ENCODE results near the gene ABLIM1.

Gene ABLIM1

DNA sequence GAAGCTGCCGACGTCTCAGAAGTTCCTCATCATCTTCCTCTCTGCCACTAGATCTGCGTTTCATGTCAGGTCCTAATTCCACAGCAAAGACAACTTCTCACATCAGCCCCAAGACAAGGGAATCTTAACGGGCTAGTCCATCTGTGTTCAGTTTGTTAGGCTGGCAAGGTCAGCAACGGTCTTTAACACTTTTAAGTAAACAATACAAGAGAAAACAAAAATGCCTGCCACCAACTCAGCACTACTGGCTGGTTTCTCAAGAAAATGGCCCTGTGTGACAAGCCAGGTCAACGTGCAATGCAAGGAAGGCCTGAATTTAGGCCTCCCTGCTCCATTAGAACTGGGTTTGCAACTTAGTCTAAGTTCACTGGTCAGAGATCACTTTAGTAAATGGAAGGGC is 212.7 kb downstream of the ABLIM1 start:
- TF ChIP-seq, protein P1, sequence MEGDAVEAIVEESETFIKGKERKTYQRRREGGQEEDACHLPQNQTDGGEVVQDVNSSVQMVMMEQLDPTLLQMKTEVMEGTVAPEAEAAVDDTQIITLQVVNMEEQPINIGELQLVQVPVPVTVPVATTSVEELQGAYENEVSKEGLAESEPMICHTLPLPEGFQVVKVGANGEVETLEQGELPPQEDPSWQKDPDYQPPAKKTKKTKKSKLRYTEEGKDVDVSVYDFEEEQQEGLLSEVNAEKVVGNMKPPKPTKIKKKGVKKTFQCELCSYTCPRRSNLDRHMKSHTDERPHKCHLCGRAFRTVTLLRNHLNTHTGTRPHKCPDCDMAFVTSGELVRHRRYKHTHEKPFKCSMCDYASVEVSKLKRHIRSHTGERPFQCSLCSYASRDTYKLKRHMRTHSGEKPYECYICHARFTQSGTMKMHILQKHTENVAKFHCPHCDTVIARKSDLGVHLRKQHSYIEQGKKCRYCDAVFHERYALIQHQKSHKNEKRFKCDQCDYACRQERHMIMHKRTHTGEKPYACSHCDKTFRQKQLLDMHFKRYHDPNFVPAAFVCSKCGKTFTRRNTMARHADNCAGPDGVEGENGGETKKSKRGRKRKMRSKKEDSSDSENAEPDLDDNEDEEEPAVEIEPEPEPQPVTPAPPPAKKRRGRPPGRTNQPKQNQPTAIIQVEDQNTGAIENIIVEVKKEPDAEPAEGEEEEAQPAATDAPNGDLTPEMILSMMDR (IDR thresholded peaks at IDR 0.05; ENCODE audit: borderline replicate concordance, insufficient read depth, low read depth, low read length) = no peak
- H3K4me3 ChIP-seq (ENCODE audit: low read depth, low read length) = no peak overlapping the region

DNA sequence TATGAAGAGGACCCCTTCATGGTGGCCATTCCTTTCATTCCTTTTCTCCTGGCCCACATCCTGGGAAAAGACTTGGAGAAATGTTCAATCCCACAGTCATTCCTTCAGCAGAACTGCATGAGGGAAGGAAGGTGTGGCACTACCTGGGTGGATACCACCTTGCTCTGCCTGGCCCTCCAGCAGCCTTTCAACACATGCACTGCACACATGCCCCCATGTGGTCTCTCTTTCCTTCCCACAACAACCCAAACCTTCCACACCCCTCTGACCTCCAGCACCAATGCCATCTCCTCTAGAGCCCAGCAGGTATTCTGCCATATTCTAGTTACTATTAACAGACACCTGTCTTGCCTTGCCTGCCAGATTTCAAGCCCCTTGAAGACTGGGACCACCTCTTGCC is 213.3 kb downstream of the ABLIM1 start:
- no peak overlapping the region for H3K4me3 ChIP-seq (ENCODE audit: low read depth, low read length)
- TF ChIP-seq, protein P1 (IDR thresholded peaks at IDR 0.05; ENCODE audit: borderline replicate concordance, insufficient read depth, low read depth, low read length) = no peak

DNA sequence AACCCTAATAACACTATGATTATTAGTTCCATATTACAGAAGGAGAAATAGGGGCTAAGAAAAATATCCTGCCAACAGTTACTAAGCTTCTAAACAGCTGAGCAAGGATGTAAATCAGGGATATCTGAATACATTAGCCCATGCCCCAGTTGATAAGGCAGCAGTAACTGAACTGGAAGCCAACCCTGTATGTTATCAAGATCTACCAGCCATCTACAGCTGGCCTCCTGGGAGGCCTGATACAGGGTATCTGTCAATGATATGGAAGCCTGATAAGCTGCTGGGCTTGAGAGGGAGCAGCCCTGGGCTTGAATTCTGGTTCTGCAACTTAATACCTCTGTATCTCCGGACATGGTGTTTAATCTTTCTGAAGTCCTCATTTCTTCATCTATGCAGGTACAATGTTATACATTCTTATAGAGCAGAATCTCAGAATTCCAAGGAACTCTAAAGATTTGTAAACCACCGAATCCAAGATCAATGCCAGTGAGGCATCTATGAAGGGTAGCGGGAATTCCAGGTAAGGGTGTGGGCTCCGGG is 215.9 kb downstream of the ABLIM1 start:
- no peak overlapping the region for H3K4me3 ChIP-seq (ENCODE audit: low read depth, low read length)
- TF ChIP-seq, protein P1 (IDR thresholded peaks at IDR 0.05; ENCODE audit: borderline replicate concordance, insufficient read depth, low read depth, low read length) = no peak

DNA sequence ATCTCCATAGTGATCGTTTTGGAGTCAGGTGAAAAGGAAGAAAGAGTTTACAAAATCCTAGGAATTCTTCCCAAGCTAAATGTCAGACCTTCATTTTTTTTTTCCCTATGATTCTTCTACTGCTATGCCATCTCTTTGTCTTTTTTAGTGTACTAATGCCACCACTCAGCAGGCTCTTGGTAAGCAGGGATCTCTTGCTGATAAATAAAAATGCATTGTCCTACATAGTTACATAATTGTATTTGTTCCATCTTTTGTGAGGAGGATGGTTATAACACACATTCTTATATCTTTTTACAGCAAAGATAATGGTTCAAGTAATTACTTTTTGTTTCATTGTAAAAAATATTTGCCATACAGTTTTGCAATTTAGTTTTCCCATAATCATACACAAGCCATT is 217.0 kb downstream of the ABLIM1 start:
- TF ChIP-seq, protein P1 (IDR thresholded peaks at IDR 0.05; ENCODE audit: borderline replicate concordance, insufficient read depth, low read depth, low read length) = no peak
- no peak overlapping the region for H3K4me3 ChIP-seq (ENCODE audit: low read depth, low read length)

DNA sequence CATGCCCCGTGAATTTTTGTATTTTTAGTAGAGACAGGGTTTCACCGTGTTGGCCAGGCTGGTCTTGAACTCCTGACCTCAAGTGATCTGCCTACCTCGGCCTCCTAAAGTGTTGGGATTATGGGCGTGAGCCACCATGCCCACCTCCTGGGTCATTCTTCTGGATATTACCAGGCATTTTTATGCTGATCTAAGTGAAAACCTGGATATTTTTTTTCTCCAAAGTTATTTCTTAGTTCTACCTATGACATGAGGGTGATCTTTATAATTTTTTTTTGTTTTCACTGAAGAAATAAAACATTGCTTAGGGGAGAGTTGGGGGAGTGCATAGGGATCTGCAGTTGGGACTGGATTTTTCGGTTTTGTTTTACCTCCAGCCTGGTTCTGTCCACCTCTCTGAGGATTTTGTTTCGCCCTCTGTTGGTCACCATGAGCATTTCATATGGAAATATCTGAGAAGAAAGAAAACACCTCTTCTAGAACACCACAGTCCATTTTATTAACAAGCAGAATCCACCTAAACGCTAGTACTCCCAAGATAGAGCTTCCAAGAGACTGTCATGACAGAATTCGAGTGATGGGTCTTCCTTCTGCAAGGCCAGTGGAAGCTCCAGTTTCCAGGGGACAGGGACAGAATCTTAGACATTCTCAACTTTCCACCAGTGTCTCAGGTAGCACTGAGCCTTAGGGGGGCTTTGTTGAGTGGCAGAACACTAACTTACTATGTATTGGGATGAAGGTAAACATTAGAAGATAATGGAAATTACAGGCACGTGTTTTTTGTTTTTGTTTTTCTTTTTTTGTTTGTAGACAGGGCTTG is 220.4 kb downstream of the ABLIM1 start:
- TF ChIP-seq, protein P1 (IDR thresholded peaks at IDR 0.05; ENCODE audit: borderline replicate concordance, insufficient read depth, low read depth, low read length) = peak; percentile 46; the same call in 1 of the 2 replicates
- no peak overlapping the region for H3K4me3 ChIP-seq (ENCODE audit: low read depth, low read length)

DNA sequence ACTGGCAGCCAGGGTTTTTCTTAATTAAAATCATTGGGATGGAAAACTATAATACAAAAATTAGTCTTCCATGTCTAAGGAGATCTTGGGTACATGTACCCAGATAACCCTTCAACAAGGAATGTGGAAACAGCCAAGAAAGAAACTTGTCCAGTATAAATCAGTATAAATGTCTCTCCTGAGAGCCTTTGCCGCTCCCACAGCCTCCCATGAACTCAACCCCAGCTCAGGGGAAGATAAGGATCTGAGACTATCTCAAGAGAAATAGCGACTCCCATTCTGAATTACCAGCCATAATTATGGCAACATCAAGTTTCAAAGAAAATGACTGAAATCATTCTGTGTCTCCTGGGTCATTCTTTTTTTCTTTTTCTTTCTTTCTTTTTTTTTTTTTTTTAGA is 221.1 kb downstream of the ABLIM1 start:
- TF ChIP-seq, protein P1 (IDR thresholded peaks at IDR 0.05; ENCODE audit: borderline replicate concordance, insufficient read depth, low read depth, low read length) = no peak
- H3K4me3 ChIP-seq (ENCODE audit: low read depth, low read length) = no peak overlapping the region

DNA sequence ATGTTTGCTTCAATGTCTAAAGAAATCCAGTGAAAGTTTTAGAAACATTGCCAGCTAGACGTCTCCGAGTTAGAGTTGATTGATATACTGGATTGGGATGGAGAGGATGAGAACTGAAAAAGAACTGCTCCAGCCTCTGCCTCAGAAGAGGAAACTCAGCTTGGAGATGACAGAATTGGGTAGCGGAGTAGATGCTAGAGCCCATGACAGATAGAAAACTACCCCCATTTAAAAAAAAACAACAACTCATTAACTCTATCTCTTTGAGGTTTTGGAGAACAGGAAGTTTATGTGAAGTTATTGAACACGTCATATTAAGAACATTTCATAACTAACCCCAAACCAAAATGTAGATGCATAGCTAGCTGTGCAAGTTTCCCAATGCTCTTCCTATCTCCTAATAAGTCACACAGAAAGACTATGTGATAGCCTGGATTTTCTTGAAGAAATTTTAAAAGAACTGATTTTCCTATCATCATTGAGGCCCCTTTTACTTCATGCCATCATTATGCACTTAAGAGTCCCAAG is 225.4 kb downstream of the ABLIM1 start:
- H3K4me3 ChIP-seq (ENCODE audit: low read depth, low read length) = no peak overlapping the region
- TF ChIP-seq, protein P1 (IDR thresholded peaks at IDR 0.05; ENCODE audit: borderline replicate concordance, insufficient read depth, low read depth, low read length) = no peak

Measured in GM12875 (cell line).